Activated CD4-positive, CD25-positive, alpha-beta regulatory T cell treated with anti-CD3 and anti-CD28 coated beads, Interleukin-2, amount 50 U/mL, for 16 hours (primary cell): ENCODE results near the gene PNMA6E.
"Not testable (repeated sequence)": the region's sequence is repeated elsewhere in the genome, so short reads cannot be mapped to it uniquely, and the experiment has no call there.

Experiments used
- DNase-seq: peaks from one replicate; pipeline ENCODE4 v3.0.0-alpha.2; 2020; ENCODE audit warnings: low read depth, low spot score

PNMA6E gene

GRCh38 chrX:153384973-153385372, 16.2 kb downstream of the PNMA6E start:
- DNase-seq = not testable (repeated sequence)

- DNase-seq = no peak
Measured at GRCh38 chrX:153384390-153384789, 16.8 kb downstream of the PNMA6E start.

- no peak for DNase-seq
Measured at GRCh38 chrX:153382563-153383482, 18.3 kb downstream of the PNMA6E start.

GRCh38 chrX:153381684-153382532, 19.2 kb downstream of the PNMA6E start:
- DNase-seq = no peak

GRCh38 chrX:153380691-153381090, 20.5 kb downstream of the PNMA6E start:
- no peak for DNase-seq

GRCh38 chrX:153379971-153380581, 21.1 kb downstream of the PNMA6E start:
- no peak for DNase-seq

- DNase-seq = no peak
Measured at GRCh38 chrX:153379508-153379907, 21.6 kb downstream of the PNMA6E start.

GRCh38 chrX:153378607-153379006, 22.5 kb downstream of the PNMA6E start:
- no peak for DNase-seq

- no peak for DNase-seq
Measured at GRCh38 chrX:153377727-153378126, 23.4 kb downstream of the PNMA6E start.

GRCh38 chrX:153375571-153375970, 25.6 kb downstream of the PNMA6E start:
- no peak for DNase-seq

GRCh38 chrX:153374426-153374825, 26.7 kb downstream of the PNMA6E start:
- DNase-seq = no peak

GRCh38 chrX:153372949-153373348, 28.2 kb downstream of the PNMA6E start:
- DNase-seq = no peak

- no peak for DNase-seq
Measured at GRCh38 chrX:153371256-153371655, 29.9 kb downstream of the PNMA6E start.

GRCh38 chrX:153370293-153371055, 30.7 kb downstream of the PNMA6E start:
- DNase-seq = no peak

GRCh38 chrX:153366878-153367538, 34.1 kb downstream of the PNMA6E start:
- no peak for DNase-seq

GRCh38 chrX:153366119-153366518, 35.0 kb downstream of the PNMA6E start:
- no peak for DNase-seq

GRCh38 chrX:153365670-153366069, 35.5 kb downstream of the PNMA6E start:
- DNase-seq = no peak

GRCh38 chrX:153361781-153362397, 39.3 kb downstream of the PNMA6E start:
- no peak for DNase-seq

- DNase-seq = no peak
Measured at GRCh38 chrX:153357877-153358276, 43.3 kb downstream of the PNMA6E start.

- DNase-seq = no peak
Measured at GRCh38 chrX:153353416-153353815, 47.7 kb downstream of the PNMA6E start.
